HG03575 (cell line): Measurements from ENCODE around the gene MGRN1.

Source experiments
- ATAC-seq: cut with Tn5 transposase; IDR thresholded peaks from one replicate; pipeline ENCODE4 v1.9.1; 2021; ENCODE audit not compliant: unreplicated experiment, insufficient number of reproducible peaks, low FRiP score; ENCODE audit errors: extremely low read depth

The MGRN1 gene

GRCh38 chr16:4692460-4693295, 68.1 kb downstream of the MGRN1 start:
- no peak for ATAC-seq

GRCh38 chr16:4693296-4693955, 68.8 kb downstream of the MGRN1 start, which contains the start of gene NUDT16L1:
Gene NUDT16L1 (plus strand): TSS chr16:4693562. CDS start chr16:4693727, 165 bp downstream.
- no peak for ATAC-seq

GRCh38 chr16:4693956-4694641, 69.5 kb downstream of the MGRN1 start:
- ATAC-seq: no peak

DNA sequence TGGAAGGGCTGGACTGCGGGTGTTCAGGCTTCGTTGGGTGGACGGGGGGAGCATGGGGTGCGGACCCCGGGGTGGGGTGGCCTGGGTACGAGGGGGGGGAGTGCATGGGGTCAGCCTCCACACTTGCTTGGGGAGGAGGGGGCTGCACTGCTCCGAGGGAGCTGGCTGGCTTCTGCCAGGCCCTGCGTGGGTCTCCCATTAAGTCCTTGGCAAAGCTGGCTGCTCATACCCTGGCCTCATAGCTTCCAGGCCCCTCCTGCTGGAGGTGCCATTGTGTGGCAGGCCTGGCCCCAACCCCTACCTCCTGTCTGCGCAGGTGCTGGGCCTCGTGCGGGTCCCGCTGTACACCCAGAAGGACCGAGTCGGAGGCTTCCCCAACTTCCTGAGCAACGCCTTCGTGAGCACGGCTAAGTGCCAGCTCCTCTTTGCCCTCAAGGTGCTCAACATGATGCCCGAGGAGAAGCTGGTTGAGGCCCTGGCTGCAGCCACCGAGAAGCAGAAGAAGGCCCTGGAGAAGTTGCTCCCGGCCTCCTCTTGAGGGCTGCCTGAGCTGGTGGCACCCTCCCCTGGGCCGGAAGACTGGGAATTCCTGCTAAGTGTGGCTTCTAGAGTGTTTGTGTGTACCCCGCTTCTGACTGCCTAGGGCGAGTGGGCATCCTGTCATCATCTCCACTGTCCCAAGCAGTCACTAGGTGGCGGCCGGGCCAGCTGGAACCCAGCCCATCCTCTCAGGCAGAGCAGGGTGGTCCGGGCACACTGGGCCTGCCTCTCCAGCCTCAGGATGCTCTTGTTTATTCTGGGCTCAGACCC, 70.2 kb downstream of the MGRN1 start:
- no peak for ATAC-seq

GRCh38 chr16:4695473-4696171, 71.0 kb downstream of the MGRN1 start:
- ATAC-seq: no peak

GRCh38 chr16:4696172-4696904, 71.7 kb downstream of the MGRN1 start:
- no peak for ATAC-seq

GRCh38 chr16:4696905-4697847, 72.5 kb downstream of the MGRN1 start:
- ATAC-seq: no peak

- ATAC-seq: no peak
Measured at GRCh38 chr16:4697848-4698291, 73.2 kb downstream of the MGRN1 start.

DNA sequence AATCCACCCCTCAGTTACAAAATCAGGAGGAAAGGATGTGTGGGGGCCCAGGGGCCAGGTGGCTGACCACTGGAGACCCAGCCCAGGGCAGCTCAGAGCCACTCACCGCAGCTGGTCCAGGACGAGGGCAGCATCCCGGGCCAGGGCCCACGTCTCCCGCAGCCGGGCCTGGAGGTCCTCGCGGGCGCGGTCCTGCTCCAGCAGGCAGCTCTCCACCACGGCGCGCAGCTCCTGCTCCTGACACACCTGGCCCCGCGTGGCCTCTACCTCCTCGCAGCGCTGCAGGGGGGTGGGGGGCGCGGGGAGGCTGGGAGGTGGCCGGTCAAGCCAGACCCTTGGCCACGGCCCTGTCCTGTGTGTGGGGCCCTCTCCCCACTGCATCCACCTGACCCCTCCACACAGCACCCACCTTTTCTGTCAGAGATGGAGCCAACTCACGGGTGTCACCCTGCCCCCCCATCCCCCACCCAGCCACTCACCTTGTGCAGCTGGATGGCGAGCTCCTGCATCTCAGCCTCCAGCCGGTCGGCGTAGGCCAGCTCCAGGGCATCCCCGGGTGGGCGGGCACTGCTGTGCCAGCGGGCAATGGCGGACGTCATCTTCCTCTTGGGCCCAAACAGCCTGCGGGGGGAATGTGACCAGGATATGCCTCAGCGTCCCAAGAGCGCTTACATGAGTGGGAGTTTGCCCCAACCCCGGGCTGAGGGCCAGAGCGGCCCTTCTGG, 73.9 kb downstream of the MGRN1 start:
- no peak for ATAC-seq

GRCh38 chr16:4699046-4699556, 74.5 kb downstream of the MGRN1 start:
- no peak for ATAC-seq

DNA sequence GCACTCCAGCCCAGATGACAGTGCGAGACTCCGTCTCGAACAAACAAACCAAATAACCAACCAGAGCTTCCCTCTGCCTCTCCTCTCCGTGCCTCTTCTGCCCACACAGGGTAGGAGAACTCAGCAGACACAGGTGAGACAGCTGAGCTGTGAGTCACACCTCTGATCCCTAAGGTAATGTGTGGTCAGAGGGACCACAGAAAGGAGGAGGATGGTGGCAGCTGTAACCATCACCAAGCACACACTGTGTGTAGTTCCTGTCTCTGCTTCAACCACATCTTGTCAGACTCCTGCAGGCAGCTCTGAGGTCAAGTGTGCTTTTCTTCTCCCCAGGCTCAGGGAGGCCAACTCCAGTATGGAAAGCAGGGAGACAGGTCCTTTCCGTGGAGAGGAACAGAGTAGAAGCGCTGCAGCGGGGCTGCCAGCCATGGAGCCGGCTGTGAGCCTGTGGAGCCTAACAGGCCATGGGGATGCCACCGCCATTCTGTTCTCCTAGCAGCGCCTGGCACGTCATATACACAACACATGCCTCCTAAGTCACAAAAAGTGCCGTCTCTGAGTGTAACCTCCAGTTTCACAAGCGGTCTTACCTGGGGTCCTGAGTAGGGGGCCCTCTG, 75.9 kb downstream of the MGRN1 start:
- no peak for ATAC-seq

DNA sequence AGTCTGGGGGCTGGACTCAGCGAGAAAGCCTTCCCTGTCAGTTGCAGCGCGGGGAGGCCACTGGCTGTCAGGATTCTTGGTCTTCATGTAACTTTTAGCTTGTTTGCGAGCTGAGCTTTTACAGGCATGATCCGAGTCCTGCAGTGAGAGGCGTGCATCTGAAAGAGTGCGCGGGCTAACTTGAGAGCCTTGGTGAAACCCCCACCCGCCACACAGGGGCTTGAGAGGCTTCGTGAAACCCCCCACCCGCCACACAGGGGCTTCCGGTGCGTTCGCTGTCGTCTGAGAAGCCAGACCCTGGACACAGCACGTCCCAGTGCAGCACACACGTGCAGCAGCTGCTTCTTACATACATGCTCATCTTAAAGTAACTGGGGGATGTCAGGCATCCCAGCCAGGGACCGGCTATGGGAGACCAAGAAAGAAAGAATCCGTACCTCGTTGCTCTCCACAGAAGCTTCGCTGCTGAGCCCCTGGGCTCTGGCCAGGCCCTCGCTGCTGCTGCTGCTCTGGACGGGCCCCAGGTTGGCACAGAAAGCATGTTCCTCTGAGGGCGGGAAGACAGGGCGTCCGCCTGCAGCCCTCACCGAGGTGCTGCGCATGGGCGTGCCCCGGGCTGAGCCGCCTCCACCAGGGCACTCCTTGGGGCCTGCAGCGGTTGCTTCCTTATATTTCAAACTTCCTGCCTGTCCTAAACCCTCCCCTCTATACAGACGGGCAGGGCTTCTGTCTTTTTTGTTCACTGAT, 76.5 kb downstream of the MGRN1 start:
- no peak for ATAC-seq

DNA sequence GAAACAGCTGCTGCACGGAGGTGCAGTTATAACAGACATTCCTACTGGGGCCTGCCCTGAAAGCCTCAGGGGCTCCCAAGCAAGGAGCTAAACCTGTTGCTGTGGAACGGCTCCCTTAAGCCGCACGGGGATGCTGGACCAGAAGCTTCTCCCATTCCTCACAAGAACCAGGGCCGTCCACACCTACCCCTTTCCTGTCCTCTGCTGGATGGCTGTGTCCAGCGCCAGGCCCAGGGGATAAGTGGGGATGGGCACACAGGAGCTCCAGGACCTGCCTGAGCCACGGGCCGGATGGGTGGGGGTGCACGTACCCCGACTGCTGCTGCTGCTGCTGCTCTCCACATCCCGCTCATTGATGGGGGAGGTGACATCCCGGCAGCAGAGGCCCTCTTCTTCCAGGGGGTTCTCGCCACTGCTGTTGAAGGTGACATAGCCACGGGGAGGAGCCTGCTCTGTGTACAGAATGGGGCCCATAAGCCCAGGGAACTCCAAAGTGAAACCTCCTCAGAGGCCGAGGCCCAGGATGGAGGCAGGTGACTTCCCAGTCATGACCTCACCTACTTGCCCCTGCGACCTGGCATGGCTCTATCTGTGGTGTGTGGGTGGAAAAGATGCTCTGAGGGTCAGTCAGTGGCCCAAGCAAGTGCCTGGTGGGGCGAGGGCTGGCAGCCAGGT, 77.3 kb downstream of the MGRN1 start:
- ATAC-seq: no peak

DNA sequence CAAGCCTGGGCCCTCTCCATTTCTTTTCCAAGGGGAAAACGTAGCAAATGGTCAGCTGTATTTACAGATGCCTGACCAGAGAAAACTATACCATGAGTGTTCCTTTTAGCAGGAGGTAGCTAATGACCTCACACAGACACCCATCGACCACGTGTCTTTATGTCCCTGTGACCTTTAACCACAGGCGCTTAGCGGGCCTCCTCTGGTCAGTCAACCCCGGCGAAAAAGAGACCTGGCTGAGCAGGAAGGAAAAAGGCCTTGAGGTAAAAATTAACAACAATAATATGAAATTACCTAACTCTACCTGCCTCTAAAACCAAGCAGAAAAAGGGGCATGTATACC, 77.8 kb downstream of the MGRN1 start:
- ATAC-seq: no peak

DNA sequence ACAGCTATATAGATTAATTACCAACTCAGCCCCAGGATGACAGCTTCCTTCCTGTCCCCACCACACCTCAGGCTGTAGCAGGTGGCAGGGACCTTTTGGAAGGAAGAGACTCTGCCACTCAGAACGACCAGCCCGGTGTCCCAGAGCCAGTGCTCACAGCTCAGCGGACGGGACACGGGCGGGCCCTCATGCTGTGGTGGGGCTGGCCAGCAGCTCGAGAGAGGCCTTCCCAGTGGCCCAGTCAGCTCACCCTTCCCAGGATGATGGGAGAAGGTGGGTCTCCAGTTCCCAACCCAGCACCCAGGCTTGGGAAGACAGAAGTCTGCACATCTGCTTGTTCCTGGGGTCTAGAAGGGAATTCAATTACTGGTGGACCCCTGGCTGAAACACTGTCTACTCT, 79.3 kb downstream of the MGRN1 start:
- no peak for ATAC-seq
